B cell (primary cell): ENCODE results near the gene ID1. TPM values are rescaled to one million over a fixed set of nuclear protein-coding genes. Genes with fewer than 3 reads are reported as not detected.

Experiments
- ATAC-seq: fragments of 200-7000 bp; cut with Tn5 transposase; one replicate; pipeline ENCODE4 v1.10.0; 2021; ENCODE audit warnings: low read depth, mild to moderate bottlenecking, moderate number of reproducible peaks, moderate library complexity
- CTCF ChIA-PET: fragments of 350-600 bp; sonication (Branson Sonifier 250); formaldehyde crosslinking; loops from one replicate; lab custom pipeline; 2021; ENCODE audit warnings: antibody characterized with exemption, inconsistent platforms; lab: Charles Lee
- POLR2A ChIA-PET: fragments of 350-600 bp; sonication (Branson Sonifier 250); formaldehyde crosslinking; loops from one replicate; lab custom pipeline; 2021; ENCODE audit warnings: antibody characterized with exemption; lab: Charles Lee
- DNase-seq: peaks from one replicate; pipeline ENCODE4 v3.0.0; 2013
- H2AFZ ChIP-seq: 2 replicates; pipeline ENCODE4 v1.6.1; 2012; ENCODE audit warnings: mild to moderate bottlenecking, low read depth, low read length; ENCODE audit not compliant: insufficient read depth, poor library complexity, severe bottlenecking
- H3K27ac ChIP-seq, 2 donors: 1 replicate in 1 of 2; 2 replicates in 1 of 2; pipeline ENCODE4 v1.5.1; 2012 to 2013; ENCODE audit warnings: low read length in 2 of 2, mild to moderate bottlenecking in 2 of 2, moderate library complexity in 1 of 2
- H3K27me3 ChIP-seq, 4 experiments: fragments of 200-600 bp in 1 of 4; sonication (generic) in 1 of 4; replicated peaks in 1 of 4; 1 replicate in 2 of 4; 2 replicates in 2 of 4; pipeline versions ENCODE4 v1.6.1 to v1.7.0; 2013 to 2016; ENCODE audit warnings: low read length in 3 of 4, mild to moderate bottlenecking in 2 of 4, mixed read lengths in 1 of 4, moderate library complexity in 1 of 4; ENCODE audit not compliant: insufficient read depth in 4 of 4, control insufficient read depth in 3 of 4; ENCODE audit errors: control extremely low read depth in 1 of 4
- H3K36me3 ChIP-seq, 2 experiments: replicated peaks in 1 of 2; 1 replicate in 1 of 2; 2 replicates in 1 of 2; pipeline versions ENCODE4 v1.6.1 to v1.7.1; 2013; ENCODE audit warnings: low read length in 1 of 2; ENCODE audit not compliant: insufficient read depth in 2 of 2, control insufficient read depth in 1 of 2; ENCODE audit errors: control extremely low read depth in 1 of 2, extremely low read depth in 1 of 2
- H3K4me1 ChIP-seq, 2 donors: fragments of 200-600 bp in 1 of 2; sonication (generic) in 1 of 2; 1 replicate in 1 of 2; 2 replicates in 1 of 2; pipeline versions ENCODE4 v1.5.1 to v1.6.1; 2013 to 2017; ENCODE audit warnings: low read length in 2 of 2; ENCODE audit not compliant: control insufficient read depth in 2 of 2, insufficient read depth in 2 of 2
- H3K4me2 ChIP-seq: replicated peaks from 2 replicates; pipeline ENCODE3; 2012; ENCODE audit warnings: mild to moderate bottlenecking, low read depth, low read length; ENCODE audit not compliant: poor library complexity, severe bottlenecking
- H3K4me3 ChIP-seq, 5 experiments: fragments of 200-600 bp in 1 of 5; sonication (generic) in 1 of 5; 1 replicate in 3 of 5; 2 replicates in 2 of 5; pipeline versions ENCODE4 v1.5.1 to v1.7.0; 2011 to 2016; ENCODE audit warnings: low read length in 4 of 5, mild to moderate bottlenecking in 4 of 5, low read depth in 2 of 5, control low read depth in 1 of 5, moderate library complexity in 1 of 5; ENCODE audit not compliant: insufficient read depth in 1 of 5; ENCODE audit errors: control extremely low read depth in 1 of 5, extremely low read depth in 1 of 5
- H3K79me2 ChIP-seq: fragments of 200-600 bp; sonication (generic); one replicate; pipeline ENCODE4 v1.6.0; 2016; ENCODE audit warnings: low read length; ENCODE audit not compliant: control insufficient read depth, insufficient read depth
- H3K9ac ChIP-seq: fragments of 200-600 bp; sonication (generic); 2 replicates; pipeline ENCODE4 v1.6.1; 2017; ENCODE audit warnings: mild to moderate bottlenecking, low read length, moderate library complexity
- H3K9me3 ChIP-seq, 3 donors: one replicate each; pipeline versions ENCODE4 v1.6.1 to v1.7.1; 2013; ENCODE audit warnings: low read length in 2 of 3; ENCODE audit not compliant: control insufficient read depth in 2 of 3, insufficient read depth in 1 of 3; ENCODE audit errors: control extremely low read depth in 1 of 3
- H4K20me1 ChIP-seq: 2 replicates; pipeline ENCODE4 v1.6.0; 2012; ENCODE audit warnings: mild to moderate bottlenecking, low read length; ENCODE audit not compliant: insufficient read depth, control insufficient read depth, poor library complexity, severe bottlenecking
- H3K27ac Mint-ChIP-seq: one replicate; pipeline ENCODE4 v1.8.0; 2021; ENCODE audit warnings: mixed read lengths
- H3K27me3 Mint-ChIP-seq: one replicate; pipeline ENCODE4 v1.8.0; 2021; ENCODE audit warnings: mixed read lengths
- H3K4me1 Mint-ChIP-seq: one replicate; pipeline ENCODE4 v1.8.0; 2021; ENCODE audit warnings: mixed read lengths
- H3K4me3 Mint-ChIP-seq: one replicate; pipeline ENCODE4 v1.8.0; 2021; ENCODE audit warnings: mixed read lengths
- H3K9me3 Mint-ChIP-seq: one replicate; pipeline ENCODE4 v1.8.0; 2022; ENCODE audit warnings: mixed read lengths; ENCODE audit not compliant: insufficient read depth
- EZH2 ChIP-seq: IDR thresholded peaks from 2 replicates; pipeline ENCODE4 v1.6.1; 2012; ENCODE audit warnings: borderline replicate concordance, low read depth, mild to moderate bottlenecking, moderate library complexity, low read length; ENCODE audit not compliant: insufficient read depth, poor library complexity, severe bottlenecking
- WGBS: methylation state at CpG from one replicate; pipeline ENCODE4 v1.1.5; 2013; ENCODE audit warnings: missing lambda C conversion rate; ENCODE audit not compliant: insufficient coverage; 5-methylcytosine and 5-hydroxymethylcytosine counted together
- intact Hi-C: fragments of 100-400 bp; cut with micrococcal nuclease; formaldehyde crosslinking; loops from one replicate; pipeline ENCODE4 v1.10.0; 2022
- polyA plus RNA-seq: library from polyadenylated mRNA; depleted of rRNA; stranded (reverse); fragments of >200 nt; gene quantifications from 2 replicates; pipeline ENCODE4 v1.2.3, GENCODE V29; 2012
- small RNA-seq: library from RNA; depleted of rRNA; stranded (forward); fragments of <200 nt; gene quantifications from one replicate; pipeline ENCODE3, GENCODE V24; 2012; ENCODE audit warnings: low replicate concordance, low read depth; ENCODE audit not compliant: insufficient read length
- total RNA-seq, 2 donors: library from RNA; stranded (reverse); fragments of 120-200 nt in 1 of 2; gene quantifications; 1 replicate in 1 of 2; 2 replicates in 1 of 2; pipeline versions ENCODE4 v1.2.3 to v1.2.4, GENCODE V29; 2013 to 2022
- TF ChIP-seq, protein P1 (sequence below): fragments of 200-600 bp; IDR thresholded peaks from one replicate; pipeline ENCODE4 v1.8.0; 2022; ENCODE audit warnings: antibody characterized with exemption, mild to moderate bottlenecking

The ID1 gene
- total and polyA plus RNA-seq, 2 donors (not counting 1 experiment from before 2014, with no cell fraction given), result 4.4 to 68.2 TPM

GRCh38 chr20:31654534-31654933, 49.4 kb downstream of the ID1 start:
- 83% methylated on average over 1 of the region's 5 CpGs for WGBS
- Histone ChIP-seq H3K9me3 (no peaks in the 10 kb centered on the region), H3K4me3 (no peak overlapping the region), H3K27ac (no peak overlapping the region), H3K4me1 (peaks cover 8 to 13% of the 10 kb centered on the region in 2 donors), H3K36me3 (no peaks in the 10 kb centered on the region), H3K27me3 (no peaks in the 10 kb centered on the region), H4K20me1 (no peaks in the 10 kb centered on the region), H3K79me2 (no peaks in the 10 kb centered on the region), H3K4me2 (no peak overlapping the region), H2AFZ (no peak overlapping the region), H3K9ac (no peak overlapping the region)
- TF ChIP-seq, protein P1, sequence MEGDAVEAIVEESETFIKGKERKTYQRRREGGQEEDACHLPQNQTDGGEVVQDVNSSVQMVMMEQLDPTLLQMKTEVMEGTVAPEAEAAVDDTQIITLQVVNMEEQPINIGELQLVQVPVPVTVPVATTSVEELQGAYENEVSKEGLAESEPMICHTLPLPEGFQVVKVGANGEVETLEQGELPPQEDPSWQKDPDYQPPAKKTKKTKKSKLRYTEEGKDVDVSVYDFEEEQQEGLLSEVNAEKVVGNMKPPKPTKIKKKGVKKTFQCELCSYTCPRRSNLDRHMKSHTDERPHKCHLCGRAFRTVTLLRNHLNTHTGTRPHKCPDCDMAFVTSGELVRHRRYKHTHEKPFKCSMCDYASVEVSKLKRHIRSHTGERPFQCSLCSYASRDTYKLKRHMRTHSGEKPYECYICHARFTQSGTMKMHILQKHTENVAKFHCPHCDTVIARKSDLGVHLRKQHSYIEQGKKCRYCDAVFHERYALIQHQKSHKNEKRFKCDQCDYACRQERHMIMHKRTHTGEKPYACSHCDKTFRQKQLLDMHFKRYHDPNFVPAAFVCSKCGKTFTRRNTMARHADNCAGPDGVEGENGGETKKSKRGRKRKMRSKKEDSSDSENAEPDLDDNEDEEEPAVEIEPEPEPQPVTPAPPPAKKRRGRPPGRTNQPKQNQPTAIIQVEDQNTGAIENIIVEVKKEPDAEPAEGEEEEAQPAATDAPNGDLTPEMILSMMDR, result no peak
- TF ChIP-seq EZH2, result no peak
- no peak overlapping the region for H3K27ac Mint-ChIP-seq
- POLR2A ChIA-PET, result interaction anchor here (0.7 kb wide), 1 partner anchor 198 kb away, joined by 7 read pairs; no protein-coding TSS in a partner anchor
- DNase-seq (no peak), ATAC-seq (no peak)
- no peak overlapping the region for H3K4me3 Mint-ChIP-seq
- no peaks in the 10 kb centered on the region for H3K27me3 Mint-ChIP-seq
- intact Hi-C loops, result no loop called here
- H3K4me1 Mint-ChIP-seq, result peaks cover 13% of the 10 kb centered on the region
- H3K9me3 Mint-ChIP-seq, result no peaks in the 10 kb centered on the region
- CTCF ChIA-PET, result interaction anchor here (0.7 to 2.0 kb wide), 4 partner anchors 35 to 74 kb away, joined by 3 to 8 read pairs (median 4); no protein-coding TSS in a partner anchor

Small RNA genes within 50 kb of the gene (small RNA-seq; reads per million reads assigned to genes)
- not detected for gene MIR3193

Other genes starting within 250 kb of the ID1 start
- gene DEFB118, start 236.7 kb upstream of the ID1 start, total RNA-seq, result not detected in 2 replicates
- not detected in 2 replicates for gene DEFB118, start 236.7 kb upstream of the ID1 start, polyA plus RNA-seq
- gene DEFB119, start 214.7 kb upstream of the ID1 start, total RNA-seq, result not detected in 2 replicates
- gene DEFB119, start 214.7 kb upstream of the ID1 start, polyA plus RNA-seq, result not detected in 2 replicates
- not detected in 2 replicates for gene DEFB121, start 199.1 kb upstream of the ID1 start, total RNA-seq
- not detected in 2 replicates for gene DEFB121, start 199.1 kb upstream of the ID1 start, polyA plus RNA-seq
- gene DEFB123, start 164.7 kb upstream of the ID1 start, total RNA-seq, result not detected in 2 replicates
- not detected in 2 replicates for gene DEFB123, start 164.7 kb upstream of the ID1 start, polyA plus RNA-seq
- not detected in 2 replicates for gene DEFB124, start 130.2 kb upstream of the ID1 start, total RNA-seq
- gene DEFB124, start 130.2 kb upstream of the ID1 start, polyA plus RNA-seq, result not detected in 2 replicates
- gene REM1, start 130.0 kb upstream of the ID1 start, total RNA-seq, result not detected in 2 replicates
- gene REM1, start 130.0 kb upstream of the ID1 start, polyA plus RNA-seq, result not detected in 2 replicates
- gene HM13, start 90.8 kb upstream of the ID1 start, total RNA-seq, result 85.1 and 94.3 TPM in 2 replicates
- gene HM13, start 90.8 kb upstream of the ID1 start, polyA plus RNA-seq, result 61.2 and 73.2 TPM in 2 replicates
- gene COX4I2, start 32.6 kb downstream of the ID1 start, total RNA-seq, result not detected in 2 replicates
- not detected in 2 replicates for gene COX4I2, start 32.6 kb downstream of the ID1 start, polyA plus RNA-seq
- 27.6 and 33.0 TPM in 2 replicates for gene BCL2L1, start 117.6 kb downstream of the ID1 start, total RNA-seq
- 9.5 and 10.1 TPM in 2 replicates for gene BCL2L1, start 117.6 kb downstream of the ID1 start, polyA plus RNA-seq
- gene TPX2, start 134.0 kb downstream of the ID1 start, total RNA-seq, result 0.30 and 0.41 TPM in 2 replicates
- gene TPX2, start 134.0 kb downstream of the ID1 start, polyA plus RNA-seq, result 0.27 and 0.31 TPM in 2 replicates
- gene MYLK2, start 214.1 kb downstream of the ID1 start, total RNA-seq, result not detected in 2 replicates
- gene MYLK2, start 214.1 kb downstream of the ID1 start, polyA plus RNA-seq, result not detected in 2 replicates
- not detected in 2 replicates for gene FOXS1, start 240.3 kb downstream of the ID1 start, total RNA-seq
- not detected in 2 replicates for gene FOXS1, start 240.3 kb downstream of the ID1 start, polyA plus RNA-seq